Karpas-422 (cell line): Measurements from ENCODE around the gene ZNF221. TPM values are rescaled to one million over a fixed set of nuclear protein-coding genes. Genes with fewer than 3 reads are reported as not detected.
"Not testable (repeated sequence)": the region's sequence is repeated elsewhere in the genome, so short reads cannot be mapped to it uniquely, and the experiment has no call there.

ENCODE experiments used
- DNase-seq: peaks from one replicate; pipeline ENCODE4 v3.0.0-alpha.2; 2015
- H2AFZ ChIP-seq: fragments of 200-600 bp; sonication (generic); 2 replicates; pipeline ENCODE4 v1.6.1; 2014; ENCODE audit warnings: antibody characterized with exemption, low read length, mixed read lengths
- H3K27ac ChIP-seq: fragments of 200-600 bp; sonication (generic); 2 replicates; pipeline ENCODE4 v1.5.1; 2014; ENCODE audit warnings: mild to moderate bottlenecking, low read length, moderate library complexity
- H3K27me3 ChIP-seq: fragments of 200-600 bp; sonication (generic); 2 replicates; pipeline ENCODE4 v1.6.1; 2014; ENCODE audit warnings: low read length, mixed read lengths
- H3K36me3 ChIP-seq: fragments of 200-600 bp; sonication (generic); 2 replicates; pipeline ENCODE4 v1.6.1; 2014; ENCODE audit warnings: low read length, mixed read lengths; ENCODE audit not compliant: insufficient read depth
- H3K4me1 ChIP-seq: fragments of 200-600 bp; sonication (generic); 2 replicates; pipeline ENCODE4 v1.6.1; 2014; ENCODE audit warnings: mild to moderate bottlenecking, low read length, mixed read lengths
- H3K4me2 ChIP-seq: fragments of 200-600 bp; sonication (generic); 2 replicates; pipeline ENCODE4 v1.6.1; 2014; ENCODE audit warnings: low read length, low read depth, mild to moderate bottlenecking; ENCODE audit not compliant: poor library complexity, severe bottlenecking
- H3K4me3 ChIP-seq: fragments of 200-600 bp; sonication (generic); 2 replicates; pipeline ENCODE4 v1.5.1; 2014; ENCODE audit warnings: mild to moderate bottlenecking, antibody characterized with exemption, low read length, mixed read lengths
- H3K79me2 ChIP-seq: fragments of 200-600 bp; sonication (generic); 2 replicates; pipeline ENCODE4 v1.6.1; 2014; ENCODE audit warnings: mild to moderate bottlenecking, low read length, mixed read lengths
- H3K9ac ChIP-seq: fragments of 200-600 bp; sonication (generic); 2 replicates; pipeline ENCODE4 v1.6.0; 2014; ENCODE audit warnings: low read length
- H3K9me2 ChIP-seq: fragments of 200-600 bp; sonication (generic), shearing (Covaris generic); replicated peaks from 2 replicates; pipeline ENCODE4 v1.6.0; 2014; ENCODE audit warnings: mild to moderate bottlenecking, low read length, moderate library complexity; ENCODE audit not compliant: insufficient read depth
- H3K9me3 ChIP-seq: fragments of 300-700, 200-600 bp; sonication (generic); 2 replicates; pipeline ENCODE4 v1.6.1; 2014; ENCODE audit warnings: low read length, mixed read lengths
- H4K20me1 ChIP-seq: fragments of 200-600 bp; sonication (generic); 2 replicates; pipeline ENCODE4 v1.6.1; 2014; ENCODE audit warnings: mild to moderate bottlenecking, antibody characterized with exemption, low read length, low read depth; ENCODE audit not compliant: insufficient read depth
- total RNA-seq: library from RNA; depleted of rRNA; stranded (reverse); fragments of >200 nt; shearing (Covaris generic); gene quantifications from 2 replicates; pipeline ENCODE4 v1.2.3, GENCODE V29; 2014; ENCODE audit warnings: low replicate concordance

Gene ZNF221
- total RNA-seq, 1 experiment from 2014 or later, result 0.19 TPM

- Histone ChIP-seq H3K79me2 (no peaks in the 10 kb centered on the region), H3K27ac (no peak overlapping the region), H3K9me2 (no peaks in the 10 kb centered on the region), H3K4me3 (no peak overlapping the region), H3K9ac (no peak overlapping the region), H3K27me3 (no peaks in the 10 kb centered on the region), H2AFZ (no peak overlapping the region), H4K20me1 (no peaks in the 10 kb centered on the region), H3K36me3 (no peaks in the 10 kb centered on the region), H3K4me1 (peaks cover 9% of the 10 kb centered on the region), H3K4me2 (no peak overlapping the region), H3K9me3 (peaks cover 9% of the 10 kb centered on the region)
- no peak for DNase-seq
Observed at GRCh38 chr19:43940719-43941118, 10.3 kb upstream of the ZNF221 start.

DNA sequence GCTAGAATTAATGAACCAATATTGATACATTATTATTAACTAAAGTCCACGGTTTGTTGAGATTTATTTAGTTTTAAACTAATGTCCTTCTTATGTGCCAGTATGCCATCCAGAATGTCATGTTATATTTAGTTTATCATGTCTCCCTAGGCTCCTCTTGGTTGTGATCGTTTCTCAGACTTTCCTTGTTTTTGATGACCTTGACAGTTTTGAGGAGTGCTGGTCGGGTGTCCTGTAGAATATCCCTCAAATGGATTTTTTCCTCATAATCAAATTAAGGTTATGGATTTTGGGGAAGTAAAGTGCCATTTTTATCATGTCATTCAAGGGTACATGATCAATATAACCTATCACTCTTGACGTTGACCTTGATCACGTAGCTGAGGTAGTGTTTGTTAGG lies 9.8 kb upstream of the ZNF221 start:
- H3K27me3 ChIP-seq, result no peaks in the 10 kb centered on the region
- H3K79me2 ChIP-seq, result no peaks in the 10 kb centered on the region
- H3K36me3 ChIP-seq, result no peaks in the 10 kb centered on the region
- no peaks in the 10 kb centered on the region for H3K9me2 ChIP-seq
- no peak overlapping the region for H3K4me2 ChIP-seq
- H3K27ac ChIP-seq, result no peak overlapping the region
- H3K4me3 ChIP-seq, result no peak overlapping the region
- no peak for DNase-seq
- no peak overlapping the region for H3K9ac ChIP-seq
- H3K4me1 ChIP-seq, result peaks cover 4% of the 10 kb centered on the region
- no peak overlapping the region for H2AFZ ChIP-seq
- H3K9me3 ChIP-seq, result peaks cover 9% of the 10 kb centered on the region
- H4K20me1 ChIP-seq, result no peaks in the 10 kb centered on the region

GRCh38 chr19:43947412-43947811 lies 3.6 kb upstream of the ZNF221 start:
- not testable (repeated sequence) for H3K9ac ChIP-seq, DNase-seq

DNA sequence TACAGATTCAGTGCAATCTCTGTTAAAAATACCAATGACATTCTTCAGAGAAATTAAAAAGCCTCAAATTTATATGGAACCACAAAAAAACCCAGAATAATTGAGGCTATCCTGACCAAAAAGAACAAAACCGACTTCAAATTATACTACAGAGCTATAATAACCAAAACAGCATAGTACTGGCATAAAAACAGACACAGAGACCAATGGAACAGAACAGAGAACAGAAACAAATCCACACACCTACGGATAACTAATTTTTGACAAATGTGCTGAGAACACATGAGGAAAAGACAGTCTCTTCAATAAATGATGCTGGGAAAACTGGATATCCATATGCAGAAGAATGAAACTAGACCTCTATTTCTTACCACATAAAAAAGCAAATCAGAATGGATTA lies 1.2 kb upstream of the ZNF221 start:
- not testable (repeated sequence) for H3K36me3 ChIP-seq, H3K9me3 ChIP-seq, H3K4me1 ChIP-seq, H3K79me2 ChIP-seq, H3K27ac ChIP-seq, H4K20me1 ChIP-seq, H3K4me2 ChIP-seq, H2AFZ ChIP-seq, DNase-seq, H3K27me3 ChIP-seq, H3K9me2 ChIP-seq, H3K4me3 ChIP-seq, H3K9ac ChIP-seq

More at GRCh38 chr19:43947412-43947811, 3.6 kb upstream of the ZNF221 start:
- H4K20me1 ChIP-seq, H3K4me3 ChIP-seq, H3K27ac ChIP-seq, H3K4me1 ChIP-seq, H3K4me2 ChIP-seq, H3K79me2 ChIP-seq, H3K9me2 ChIP-seq, H3K27me3 ChIP-seq, H3K36me3 ChIP-seq, H2AFZ ChIP-seq, H3K9me3 ChIP-seq: not testable (repeated sequence)

GRCh38 chr19:43956827-43957226 lies 5.8 kb downstream of the ZNF221 start:
- H3K4me2 ChIP-seq, result no peak overlapping the region
- no peak overlapping the region for H2AFZ ChIP-seq
- H3K27ac ChIP-seq, result no peak overlapping the region
- H3K36me3 ChIP-seq, result no peaks in the 10 kb centered on the region
- 0 out of 2 replicates have a peak, but pooled peaks cover 4% of the 10 kb centered on the region for H3K9me3 ChIP-seq
- 0 out of 2 replicates have a peak, but pooled peaks cover 3% of the 10 kb centered on the region for H3K9me2 ChIP-seq
- DNase-seq, result no peak
- H3K9ac ChIP-seq, result no peak overlapping the region
- H3K4me3 ChIP-seq, result no peak overlapping the region
- H3K27me3 ChIP-seq, result no peaks in the 10 kb centered on the region; the same call in 1 of the 2 replicates
- H3K4me1 ChIP-seq, result no peaks in the 10 kb centered on the region
- H3K79me2 ChIP-seq, result no peaks in the 10 kb centered on the region
- no peaks in the 10 kb centered on the region for H4K20me1 ChIP-seq

DNA sequence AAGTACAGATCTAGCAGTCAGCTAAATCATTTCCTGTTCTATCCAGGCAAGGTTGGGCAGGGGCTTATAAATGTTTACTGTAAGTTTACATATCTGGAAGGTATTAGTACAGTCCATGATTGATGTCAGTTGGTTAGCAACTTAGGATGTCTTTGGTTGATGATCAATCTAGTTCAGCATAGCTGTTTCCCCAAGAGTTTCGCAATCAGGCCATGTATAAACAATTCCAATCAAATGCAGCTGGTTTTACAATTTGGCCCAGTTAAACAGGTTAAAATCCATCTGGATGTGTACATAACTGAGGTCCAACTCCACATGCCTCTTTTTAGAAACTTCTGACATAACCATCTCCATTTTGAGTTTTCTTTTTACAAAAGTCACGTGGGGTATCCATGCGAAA lies 6.9 kb downstream of the ZNF221 start:
- H3K4me1 ChIP-seq, result no peaks in the 10 kb centered on the region
- no peak overlapping the region for H2AFZ ChIP-seq
- H3K4me3 ChIP-seq, result no peak overlapping the region
- H3K9ac ChIP-seq, result no peak overlapping the region
- no peak for DNase-seq
- H3K9me2 ChIP-seq, result 0 out of 2 replicates have a peak, but pooled peaks cover 3% of the 10 kb centered on the region
- H3K27ac ChIP-seq, result no peak overlapping the region
- H3K27me3 ChIP-seq, result no peaks in the 10 kb centered on the region; the same call in 1 of the 2 replicates
- H4K20me1 ChIP-seq, result no peaks in the 10 kb centered on the region
- H3K9me3 ChIP-seq, result 0 out of 2 replicates have a peak, but pooled peaks cover 4% of the 10 kb centered on the region
- no peaks in the 10 kb centered on the region for H3K36me3 ChIP-seq
- no peak overlapping the region for H3K4me2 ChIP-seq
- no peaks in the 10 kb centered on the region for H3K79me2 ChIP-seq

DNA sequence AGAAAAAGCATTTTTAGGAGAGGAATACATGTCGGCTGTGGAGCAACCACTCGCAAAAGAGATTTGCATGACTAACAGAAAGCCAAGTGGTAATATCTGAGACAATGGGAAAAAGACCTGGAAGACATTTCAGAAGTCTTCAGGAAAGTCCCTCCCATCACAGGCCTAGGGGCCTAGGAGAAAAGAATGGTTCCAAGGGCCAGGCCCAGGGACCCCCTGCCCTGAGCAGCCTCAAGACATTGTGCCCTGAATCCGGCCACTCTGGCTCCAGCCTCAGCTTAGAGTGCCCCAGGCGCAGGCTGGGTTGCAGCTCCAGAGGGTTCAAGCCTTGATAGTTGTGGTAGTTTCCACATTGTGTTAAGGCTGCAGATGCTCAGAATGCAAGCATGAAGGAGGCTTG lies 9.4 kb downstream of the ZNF221 start:
- peaks cover 6% of the 10 kb centered on the region; the same call in 1 of the 2 replicates for H3K9me3 ChIP-seq
- no peaks in the 10 kb centered on the region for H3K36me3 ChIP-seq
- no peak overlapping the region for H3K27ac ChIP-seq
- H4K20me1 ChIP-seq, result no peaks in the 10 kb centered on the region
- H3K4me2 ChIP-seq, result no peak overlapping the region
- no peaks in the 10 kb centered on the region for H3K79me2 ChIP-seq
- H2AFZ ChIP-seq, result no peak overlapping the region
- DNase-seq, result no peak
- H3K4me1 ChIP-seq, result no peaks in the 10 kb centered on the region
- H3K27me3 ChIP-seq, result no peaks in the 10 kb centered on the region
- no peak overlapping the region for H3K4me3 ChIP-seq
- H3K9me2 ChIP-seq, result 0 out of 2 replicates have a peak, but pooled peaks cover 3% of the 10 kb centered on the region
- no peak overlapping the region for H3K9ac ChIP-seq

- Histone ChIP-seq H3K4me3 (no peak overlapping the region), H3K9me2 (0 out of 2 replicates have a peak, but pooled peaks cover 3% of the 10 kb centered on the region), H3K27me3 (peaks cover 4% of the 10 kb centered on the region; the same call in 1 of the 2 replicates), H4K20me1 (no peaks in the 10 kb centered on the region), H2AFZ (no peak overlapping the region), H3K27ac (no peak overlapping the region), H3K36me3 (no peaks in the 10 kb centered on the region), H3K4me1 (no peaks in the 10 kb centered on the region), H3K9ac (no peak overlapping the region), H3K9me3 (peaks cover 17% of the 10 kb centered on the region), H3K4me2 (no peak overlapping the region), H3K79me2 (no peaks in the 10 kb centered on the region)
- no peak for DNase-seq
Observed at GRCh38 chr19:43966079-43966694, 15.2 kb downstream of the ZNF221 start.
